H4 (cell line): ENCODE data around the gene DVL3. TPM values are rescaled to one million over a fixed set of nuclear protein-coding genes. Genes with fewer than 3 reads are reported as not detected.
"Not testable (repeated sequence)": the region's sequence is repeated elsewhere in the genome, so short reads cannot be mapped to it uniquely, and the experiment has no call there.

Experiments
- DNase-seq: peaks from one replicate; pipeline ENCODE4 v3.0.0-alpha.2; 2015; ENCODE audit warnings: low spot score
- total RNA-seq: library from RNA; depleted of rRNA; stranded (reverse); fragments of >200 nt; shearing (Covaris generic); gene quantifications from 2 replicates; pipeline ENCODE4 v1.2.3, GENCODE V29; 2014; rRNA removed

Gene DVL3
- total RNA-seq, result 15.8 and 17.6 TPM in 2 replicates

DNA sequence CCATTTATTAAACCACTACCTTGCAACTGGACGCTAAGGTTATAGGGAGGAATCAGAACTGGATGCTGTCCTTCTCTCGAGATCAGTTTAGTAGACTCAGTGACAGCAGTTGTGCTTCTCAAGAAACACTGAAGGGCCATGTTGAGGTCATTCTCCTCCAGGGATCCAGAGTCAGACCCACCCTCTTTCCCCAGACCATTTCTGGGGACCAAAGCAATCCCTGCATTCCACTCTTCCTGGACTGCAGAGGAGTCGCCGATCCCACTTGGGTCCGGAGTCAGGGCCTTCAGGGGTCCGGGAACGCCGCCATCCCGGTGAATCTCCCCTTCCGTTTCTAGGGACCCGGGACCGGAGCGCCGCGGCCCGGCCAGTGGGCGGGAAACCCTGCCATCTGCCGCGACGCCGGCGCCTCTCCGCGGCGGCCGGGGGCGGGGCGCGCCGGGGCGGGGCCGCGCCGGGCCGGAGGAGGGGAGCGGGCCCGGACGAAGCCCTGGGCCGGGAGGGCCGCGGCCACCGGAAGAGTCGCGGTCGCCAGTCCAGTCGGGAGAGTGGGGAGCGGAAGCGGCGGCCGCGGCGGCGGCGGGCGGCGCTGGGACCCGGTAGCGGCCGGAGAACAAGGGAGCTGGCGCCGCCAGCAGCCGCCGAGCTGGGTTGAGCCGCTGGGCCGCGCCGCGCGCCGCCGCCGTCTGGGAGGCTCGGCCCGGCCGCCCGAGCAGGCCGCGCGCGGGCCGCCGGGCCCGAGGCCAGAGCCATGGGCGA, at the start of gene DVL3:
Gene DVL3 (plus strand): TSS at position 493 of the 759 bp plus-strand sequence. CDS start 259 bp downstream, at position 752.
- peak; percentile 47 for DNase-seq

GRCh38 chr3:184110316-184110725, 44.9 kb upstream of the DVL3 start:
- peak; percentile 48 for DNase-seq

GRCh38 chr3:184116017-184116416, 39.2 kb upstream of the DVL3 start:
- DNase-seq, result no peak

GRCh38 chr3:184117636-184118035, 37.5 kb upstream of the DVL3 start:
- no peak for DNase-seq

GRCh38 chr3:184121031-184121430, 34.1 kb upstream of the DVL3 start:
- DNase-seq, result not testable (repeated sequence)

- no peak for DNase-seq
Observed at GRCh38 chr3:184126006-184126405, 29.2 kb upstream of the DVL3 start.

DNA sequence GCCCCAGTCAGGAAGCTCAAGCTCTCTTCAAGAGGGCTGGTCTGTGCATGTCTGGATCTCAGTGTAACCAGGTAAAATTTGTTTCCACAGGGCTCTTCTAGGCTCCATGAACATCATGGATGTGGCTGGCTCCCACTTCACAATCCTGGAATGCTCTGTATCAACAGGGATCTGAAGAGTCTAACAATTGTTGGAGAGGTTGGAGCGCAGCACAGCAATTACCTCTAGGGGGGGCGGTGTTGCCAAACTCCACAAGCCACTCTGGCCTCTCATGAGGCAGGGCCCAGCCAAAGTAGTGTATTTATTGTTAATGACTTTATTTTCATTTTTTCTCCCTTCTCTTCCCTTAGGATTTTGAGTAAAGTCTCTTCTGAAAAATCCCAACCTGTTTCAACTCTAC, 26.2 kb upstream of the DVL3 start:
- peak; percentile 34 for DNase-seq

- no peak for DNase-seq
Observed at GRCh38 chr3:184132945-184133344, 22.2 kb upstream of the DVL3 start.

DNA sequence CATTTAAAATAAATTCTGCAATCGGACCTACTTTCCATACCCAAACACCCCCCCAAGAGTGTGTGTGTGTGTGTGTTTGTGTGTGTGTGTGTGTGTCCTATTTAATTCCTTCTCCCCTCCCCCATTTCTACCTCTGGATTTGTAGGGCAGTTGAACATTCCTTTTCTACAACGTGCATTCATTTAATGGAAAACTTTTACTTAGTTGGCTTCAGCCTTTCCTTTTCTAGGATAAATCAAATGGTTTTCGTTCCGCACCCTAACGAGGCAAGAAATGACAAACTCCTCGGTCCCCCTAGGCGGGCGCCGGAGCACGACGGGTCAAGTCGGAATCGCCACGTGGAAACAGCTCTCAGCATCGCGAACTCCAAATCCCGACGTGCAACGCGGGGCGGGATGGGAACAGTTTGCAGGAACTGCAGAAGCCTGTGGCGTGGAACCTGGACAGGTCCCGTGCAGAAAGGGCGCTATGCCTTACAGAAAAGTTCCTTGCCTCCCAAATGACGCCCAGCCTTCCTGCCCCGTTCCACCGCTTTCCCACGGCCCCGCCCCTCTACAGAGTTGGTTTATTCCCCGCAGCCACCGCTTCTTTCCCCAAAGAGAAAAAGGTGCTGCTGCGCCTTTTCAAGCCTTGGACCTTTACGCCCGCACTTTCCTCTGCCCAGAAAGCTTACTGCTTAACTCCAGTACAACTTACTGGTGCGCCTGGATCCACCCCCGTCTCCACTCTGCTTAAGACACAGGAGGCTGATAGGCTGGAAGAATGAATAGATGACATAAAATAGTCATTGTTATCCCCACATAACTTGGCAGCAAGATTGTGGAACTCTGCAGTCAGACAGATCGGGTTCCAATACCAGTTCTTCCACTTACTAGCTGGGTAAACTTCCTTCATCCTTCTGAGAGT, 21.1 kb upstream of the DVL3 start:
- peak; percentile 92 for DNase-seq

GRCh38 chr3:184134746-184135148, 20.4 kb upstream of the DVL3 start:
- no peak for DNase-seq

DNA sequence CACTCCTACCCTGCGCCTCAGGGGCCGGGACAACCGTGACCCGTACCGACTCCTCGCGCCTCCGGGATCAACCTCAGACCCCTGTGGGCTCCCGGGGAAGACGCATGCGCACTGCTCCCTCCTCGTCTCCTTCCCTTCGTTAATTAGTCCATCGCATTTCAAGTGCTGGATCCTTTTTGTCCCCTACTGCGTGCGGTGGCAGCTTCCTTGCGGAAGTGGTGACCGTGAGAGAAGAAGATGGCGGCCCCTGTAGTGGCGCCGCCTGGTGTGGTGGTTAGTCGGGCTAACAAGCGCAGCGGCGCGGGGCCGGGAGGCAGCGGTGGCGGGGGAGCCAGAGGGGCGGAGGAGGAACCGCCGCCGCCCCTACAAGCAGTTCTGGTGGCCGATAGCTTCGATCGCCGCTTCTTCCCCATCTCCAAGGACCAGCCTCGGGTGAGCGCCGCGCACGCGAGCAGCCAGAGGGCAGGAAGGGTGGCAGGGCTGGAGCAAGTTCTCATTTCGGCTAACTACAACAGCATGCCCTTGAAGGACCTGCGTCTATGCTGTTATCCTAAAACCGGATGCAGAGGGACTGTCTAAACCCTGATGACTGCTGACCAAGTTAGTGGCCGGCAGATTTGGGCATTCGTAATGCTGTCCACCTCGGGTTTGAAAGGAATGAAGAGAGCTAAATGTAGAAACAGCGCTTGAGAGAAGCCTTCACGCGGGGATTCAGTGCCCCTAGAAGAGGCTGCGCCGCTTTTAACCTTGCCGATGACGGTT, 19.8 kb upstream of the DVL3 start, which contains the start of gene EIF2B5:
Gene EIF2B5 (plus strand): TSS at position 210 of the 762 bp plus-strand sequence. CDS start 28 bp downstream, at position 238.
- peak; percentile 97 for DNase-seq

DNA sequence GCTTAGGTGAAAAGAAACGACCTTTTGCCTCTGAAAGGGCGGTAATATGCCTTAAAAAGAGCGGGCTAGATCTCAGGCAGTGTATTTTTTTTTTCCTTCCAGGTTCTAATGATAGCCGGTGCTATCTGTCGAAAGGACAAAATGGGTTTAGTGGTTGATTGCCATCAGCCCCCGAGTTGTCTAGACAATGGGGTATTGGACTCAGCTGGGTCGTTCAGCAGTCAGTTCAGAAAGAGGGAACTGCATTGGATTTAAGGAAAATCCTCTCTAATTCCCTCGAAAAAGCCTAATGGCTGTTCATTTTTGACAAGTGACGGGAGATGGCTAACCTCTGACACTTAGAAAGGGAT, 19.3 kb upstream of the DVL3 start:
- no peak for DNase-seq

DNA sequence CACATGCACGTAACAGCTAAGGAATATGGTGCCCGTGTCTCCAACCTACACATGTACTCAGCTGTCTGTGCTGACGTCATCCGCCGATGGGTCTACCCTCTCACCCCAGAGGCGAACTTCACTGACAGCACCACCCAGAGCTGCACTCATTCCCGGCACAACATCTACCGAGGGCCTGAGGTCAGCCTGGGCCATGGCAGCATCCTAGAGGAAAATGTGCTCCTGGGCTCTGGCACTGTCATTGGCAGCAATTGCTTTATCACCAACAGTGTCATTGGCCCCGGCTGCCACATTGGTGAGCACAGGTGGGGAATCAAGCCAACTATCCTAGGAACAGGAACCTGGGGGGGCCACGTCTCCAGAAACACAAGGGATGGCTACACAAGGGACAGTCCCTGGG, 14.7 kb upstream of the DVL3 start:
- DNase-seq, result no peak

- DNase-seq, result no peak
Observed at GRCh38 chr3:184142199-184142598, 13.0 kb upstream of the DVL3 start.

DNA sequence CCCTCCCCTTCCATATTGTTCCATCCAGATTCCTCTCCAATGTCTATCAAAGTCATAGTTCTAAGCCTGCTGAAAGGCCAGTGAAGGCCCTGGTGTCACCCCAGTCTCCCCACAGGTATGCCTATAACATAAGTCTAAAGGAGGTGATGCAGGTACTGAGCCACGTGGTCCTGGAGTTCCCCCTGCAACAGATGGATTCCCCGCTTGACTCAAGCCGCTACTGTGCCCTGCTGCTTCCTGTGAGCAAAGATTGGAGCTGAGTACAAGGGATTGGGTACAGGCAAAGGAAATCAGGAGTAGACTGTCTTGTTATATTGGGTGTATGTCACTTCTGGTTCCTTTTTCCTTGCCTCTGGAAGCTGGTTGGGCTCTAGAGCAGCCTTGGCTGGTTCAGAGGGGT, 11.8 kb upstream of the DVL3 start:
- no peak for DNase-seq

GRCh38 chr3:184144505-184144904, 10.7 kb upstream of the DVL3 start:
- no peak for DNase-seq

- DNase-seq, result peak; percentile 61
Observed at GRCh38 chr3:184145111-184145524, 10.1 kb upstream of the DVL3 start.

DNA sequence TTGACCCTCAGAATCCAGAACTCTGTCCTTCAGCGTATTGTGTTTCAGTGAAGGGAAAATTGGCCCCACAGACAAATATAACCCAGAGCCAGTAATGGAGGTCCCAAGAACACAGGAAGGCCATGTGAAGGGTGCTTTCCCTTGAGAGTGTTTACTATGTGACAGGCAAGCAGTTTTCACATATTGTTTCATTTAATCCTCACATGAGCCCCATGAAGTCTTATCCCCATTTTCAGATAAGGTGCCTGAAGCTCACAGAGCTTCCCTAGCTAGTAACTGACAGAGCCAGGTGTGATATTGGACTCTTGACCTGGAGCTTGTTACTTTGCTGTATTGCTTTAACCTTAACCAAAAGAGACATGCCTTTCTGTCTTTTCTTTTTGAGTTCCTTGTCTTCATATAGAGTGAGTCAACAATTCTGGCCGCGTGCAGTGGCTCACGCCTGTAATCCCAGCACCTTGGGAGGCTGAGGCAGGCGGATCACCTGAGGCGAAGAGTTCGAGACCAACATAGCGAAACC, 9.4 kb upstream of the DVL3 start:
- DNase-seq, result no peak

GRCh38 chr3:184148076-184148475, 7.1 kb upstream of the DVL3 start:
- no peak for DNase-seq

GRCh38 chr3:184149123-184149522, 6.1 kb upstream of the DVL3 start:
- DNase-seq, result no peak

DNA sequence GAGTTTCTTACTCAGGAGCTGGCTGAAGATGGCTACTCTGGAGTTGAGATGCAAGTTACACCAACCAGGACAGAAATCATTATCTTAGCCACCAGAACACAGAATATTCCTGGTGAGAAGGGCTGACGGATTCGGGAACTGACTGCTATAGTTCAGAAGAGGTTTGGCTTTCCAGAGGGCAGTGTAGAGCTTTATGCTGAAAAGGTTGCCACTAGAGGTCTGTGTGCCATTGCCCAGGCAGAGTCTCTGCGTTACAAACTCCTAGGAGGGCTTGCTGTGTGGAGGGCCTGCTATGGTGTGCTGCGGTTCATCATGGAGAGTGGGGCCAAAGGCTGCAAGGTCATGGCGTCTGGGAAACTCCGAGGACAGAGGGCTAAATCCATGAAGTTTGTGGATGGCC, 5.4 kb upstream of the DVL3 start:
- DNase-seq, result not testable (repeated sequence)
